GM23338 (cell line): Measurements from ENCODE around the gene SORL1. TPM values are rescaled to one million over a fixed set of nuclear protein-coding genes. Genes with fewer than 3 reads are reported as not detected.

ENCODE experiments used
- ATAC-seq: fragments of 200-7000 bp; cut with Tn5 transposase; 3 replicates; pipeline ENCODE4 v1.9.1; 2020
- DNase-seq: peaks from one replicate; pipeline ENCODE4 v3.0.0-alpha.2; 2015; ENCODE audit warnings: low spot score
- H2AFZ ChIP-seq: fragments of 200-600 bp; sonication (generic); 2 replicates; pipeline ENCODE4 v1.8.0; 2016; ENCODE audit warnings: antibody characterized with exemption, mild to moderate bottlenecking, moderate library complexity
- H3F3A ChIP-seq: fragments of 200-600 bp; sonication (generic); replicated peaks from 2 replicates; pipeline ENCODE4 v1.8.0; 2017; ENCODE audit warnings: antibody characterized with exemption, mixed run types, low read depth
- H3K27ac ChIP-seq: fragments of 200-600 bp; sonication (generic); 2 replicates; pipeline ENCODE4 v1.6.1; 2016; ENCODE audit warnings: low read depth
- H3K27me3 ChIP-seq: fragments of 200-600 bp; sonication (generic); 2 replicates; pipeline ENCODE4 v1.8.0; 2016; ENCODE audit warnings: mild to moderate bottlenecking, mixed run types, moderate library complexity; ENCODE audit not compliant: insufficient read depth
- H3K36me3 ChIP-seq: fragments of 200-600 bp; sonication (generic); 2 replicates; pipeline ENCODE4 v1.8.0; 2016; ENCODE audit warnings: mild to moderate bottlenecking; ENCODE audit not compliant: insufficient read depth
- H3K4me1 ChIP-seq: fragments of 200-600 bp; sonication (generic); 2 replicates; pipeline ENCODE4 v1.8.0; 2016; ENCODE audit warnings: mild to moderate bottlenecking, moderate library complexity; ENCODE audit not compliant: insufficient read depth
- H3K4me2 ChIP-seq: fragments of 200-600 bp; sonication (generic); 2 replicates; pipeline ENCODE4 v1.7.1; 2017; ENCODE audit warnings: mixed run types
- H3K4me3 ChIP-seq: fragments of 200-600 bp; sonication (generic); 2 replicates; pipeline ENCODE4 v1.6.1; 2016; ENCODE audit warnings: mixed run types
- H3K79me2 ChIP-seq: fragments of 200-600 bp; sonication (generic); replicated peaks from 2 replicates; pipeline ENCODE4 v1.8.0; 2017; ENCODE audit warnings: mild to moderate bottlenecking; ENCODE audit not compliant: insufficient read depth
- H3K9me2 ChIP-seq: fragments of 200-600 bp; sonication (generic); 2 replicates; pipeline ENCODE4 v1.8.0; 2017; ENCODE audit not compliant: insufficient read depth
- H4K20me1 ChIP-seq: fragments of 200-600 bp; sonication (generic); replicated peaks from 2 replicates; pipeline ENCODE4 v1.8.0; 2017; ENCODE audit warnings: mild to moderate bottlenecking; ENCODE audit not compliant: insufficient read depth
- H3K27ac Mint-ChIP-seq: 2 replicates; pipeline ENCODE4 v1.8.0; 2020; ENCODE audit warnings: inconsistent platforms, mild to moderate bottlenecking, moderate library complexity, mixed read lengths
- H3K27me3 Mint-ChIP-seq: 3 replicates; pipeline ENCODE4 v1.8.0; 2022; ENCODE audit warnings: low read depth, mild to moderate bottlenecking, moderate library complexity, mixed read lengths, inconsistent platforms; ENCODE audit not compliant: insufficient read depth, poor library complexity
- H3K36me3 Mint-ChIP-seq: 3 replicates; pipeline ENCODE4 v1.8.0; 2021; ENCODE audit warnings: low read depth, mild to moderate bottlenecking, inconsistent platforms, moderate library complexity, mixed read lengths
- H3K4me1 Mint-ChIP-seq: 3 replicates; pipeline ENCODE4 v1.8.0; 2020; ENCODE audit warnings: mild to moderate bottlenecking, inconsistent platforms, mixed read lengths
- H3K4me3 Mint-ChIP-seq: 3 replicates; pipeline ENCODE4 v1.8.0; 2021; ENCODE audit warnings: moderate library complexity, mild to moderate bottlenecking, inconsistent platforms, mixed read lengths
- H3K9me3 Mint-ChIP-seq: 3 replicates; pipeline ENCODE4 v1.8.0; 2020; ENCODE audit warnings: moderate library complexity, mild to moderate bottlenecking, inconsistent platforms, mixed read lengths
- CREB1 ChIP-seq: fragments of 250-450 bp; sonication (Bioruptor Pico); IDR thresholded peaks from 2 replicates; pipeline ENCODE4 v1.5.0; 2020; ENCODE audit warnings: low read depth, mild to moderate bottlenecking, moderate library complexity
- CTCF ChIP-seq, 2 experiments: fragments of 200-600 bp in 1 of 2; sonication (generic) in 1 of 2; conservative IDR thresholded peaks; 2 replicates each; pipeline versions ENCODE4 v1.5.1 to v1.6.1; 2016 to 2017; ENCODE audit warnings: antibody characterized with exemption in 2 of 2, low read depth in 2 of 2, mild to moderate bottlenecking in 2 of 2, moderate library complexity in 1 of 2
- ETS1 ChIP-seq: IDR thresholded peaks from 2 replicates; pipeline ENCODE4 v1.6.1; 2016; ENCODE audit warnings: antibody characterized with exemption
- EZH2 ChIP-seq: fragments of 200-600 bp; sonication (generic); IDR thresholded peaks from one replicate; pipeline ENCODE4 v1.8.0; 2017; ENCODE audit warnings: antibody characterized with exemption, mild to moderate bottlenecking, low read depth; ENCODE audit not compliant: unreplicated experiment
- EZH2phosphoT487 ChIP-seq: fragments of 200-600 bp; sonication (generic); IDR thresholded peaks from one replicate; pipeline ENCODE4 v1.8.1; 2018; ENCODE audit warnings: antibody characterized with exemption; ENCODE audit not compliant: unreplicated experiment
- JUNB ChIP-seq: IDR thresholded peaks from one replicate; pipeline ENCODE4 v1.6.1; 2016; ENCODE audit warnings: antibody characterized with exemption; ENCODE audit not compliant: unreplicated experiment
- NANOG ChIP-seq: IDR thresholded peaks from 2 replicates; pipeline ENCODE4 v1.6.1; 2016; ENCODE audit warnings: antibody characterized with exemption, borderline replicate concordance
- REST ChIP-seq: IDR thresholded peaks from one replicate; pipeline ENCODE4 v1.6.1; 2018; ENCODE audit warnings: antibody characterized with exemption; ENCODE audit not compliant: unreplicated experiment
- STAT1 ChIP-seq: IDR thresholded peaks from one replicate; pipeline ENCODE4 v1.6.1; 2016; ENCODE audit warnings: antibody characterized with exemption; ENCODE audit not compliant: unreplicated experiment
- ZNF114 ChIP-seq: fragments of 250-450 bp; sonication (Bioruptor Pico); IDR thresholded peaks from 2 replicates; pipeline ENCODE4 v1.5.0; 2020; ENCODE audit warnings: mild to moderate bottlenecking, moderate library complexity
- ZNF331 ChIP-seq: fragments of 250-450 bp; sonication (Bioruptor Pico); IDR thresholded peaks from 2 replicates; pipeline ENCODE4 v1.5.0; 2020; ENCODE audit warnings: low read depth, mild to moderate bottlenecking, moderate library complexity
- ZNF462 ChIP-seq: fragments of 250-450 bp; sonication (Bioruptor Pico); IDR thresholded peaks from 2 replicates; pipeline ENCODE4 v1.5.0; 2020; ENCODE audit warnings: mild to moderate bottlenecking, moderate library complexity
- polyA plus RNA-seq: library from polyadenylated mRNA; unstranded; fragments of >200 nt; fragmentation: Nextera tagmentation; extraction: Ambion mirVana; gene quantifications from 2 replicates; pipeline ENCODE4 v1.2.1, GENCODE V29; 2016
- total RNA-seq: library from RNA; depleted of rRNA; stranded (reverse); fragments of >200 nt; shearing (Covaris generic); gene quantifications from 2 replicates; pipeline ENCODE4 v1.2.3, GENCODE V29; 2014

The SORL1 gene
- total and polyA plus RNA-seq, 2 experiments from 2014 or later, result 23.0 to 78.8 TPM

GRCh38 chr11:121500717-121501116 is 48.6 kb downstream of the SORL1 start (continued):
- no peak for TF ChIP-seq REST
- TF ChIP-seq CTCF (conservative IDR thresholded peaks at IDR 0.05; ENCODE audit: low read depth in 2 of 2), result no peak
- TF ChIP-seq EZH2, result no peak
- TF ChIP-seq EZH2phosphoT487, result no peak
- TF ChIP-seq ETS1, result no peak
- TF ChIP-seq CREB1, result no peak
- no peak for TF ChIP-seq NANOG
- TF ChIP-seq JUNB, result no peak
- TF ChIP-seq ZNF331 (CRISPR knock-in tag), result no peak
- no peak for TF ChIP-seq ZNF114
- no peak for TF ChIP-seq STAT1

GRCh38 chr11:121503051-121503450 is 50.9 kb downstream of the SORL1 start:
- H3K36me3 Mint-ChIP-seq, result peaks cover 86% of the 10 kb centered on the region
- no peak overlapping the region for H2AFZ ChIP-seq
- H3K79me2 ChIP-seq, result peaks cover 27% of the 10 kb centered on the region
- no peak for DNase-seq
- H3K27ac Mint-ChIP-seq, result no peak overlapping the region
- no peaks in the 10 kb centered on the region for H3F3A ChIP-seq
- no peak for ATAC-seq
- peaks cover 25% of the 10 kb centered on the region for H3K9me3 Mint-ChIP-seq
- peaks cover 31% of the 10 kb centered on the region; the same call in 1 of the 2 replicates for H3K36me3 ChIP-seq
- H3K9me2 ChIP-seq, result no peaks in the 10 kb centered on the region
- no peak overlapping the region for H3K4me3 Mint-ChIP-seq
- H3K27me3 Mint-ChIP-seq, result peaks cover 5% of the 10 kb centered on the region
- H3K27me3 ChIP-seq, result no peaks in the 10 kb centered on the region
- H3K4me1 Mint-ChIP-seq, result 0 out of 3 replicates have a peak, but pooled peaks cover under 1% of the 10 kb centered on the region
- no peak overlapping the region for H3K4me2 ChIP-seq
- H3K27ac ChIP-seq, result no peak overlapping the region
- no peak overlapping the region for H3K4me3 ChIP-seq
- peaks cover 1% of the 10 kb centered on the region; the same call in 1 of the 2 replicates for H3K4me1 ChIP-seq
- no peaks in the 10 kb centered on the region for H4K20me1 ChIP-seq
- TF ChIP-seq JUNB (no peak), ETS1 (no peak), EZH2phosphoT487 (no peak), ZNF331 (CRISPR knock-in tag) (no peak), ZNF114 (no peak), ZNF462 (no peak)
